Endothelial cell of umbilical vein (primary cell): ENCODE measurements around the gene ZNF627. TPM values are rescaled to one million over a fixed set of nuclear protein-coding genes. Genes with fewer than 3 reads are reported as not detected.

ENCODE experiments used
- BruUV-seq: library from RNA; stranded (reverse); fragments of 400-500 nt; replicated peaks from 2 replicates; lab custom pipeline; 2021; lab: Mats Ljungman, UMichigan
- CTCF ChIA-PET: fragments of 300-600, 350-600 bp; sonication (Branson Sonifier 250); formaldehyde crosslinking; loops from one replicate; lab custom pipeline; 2021; ENCODE audit warnings: antibody characterized with exemption, inconsistent platforms; lab: Charles Lee
- POLR2A ChIA-PET: fragments of 300-600, 350-600 bp; sonication (Branson Sonifier 250); formaldehyde crosslinking; loops from one replicate; lab custom pipeline; 2021; ENCODE audit warnings: antibody characterized with exemption, inconsistent platforms; lab: Charles Lee
- DNase-seq: peaks from one replicate; pipeline ENCODE4 v3.0.0-alpha.2; 2011; ENCODE audit warnings: low read depth, low spot score
- FAIRE-seq: peaks from 2 replicates; lab custom pipeline; 2011; peaks lifted over from hg19 to GRCh38; lab: Jason Lieb, UNC
- H2AFZ ChIP-seq: 2 replicates; pipeline ENCODE4 v1.6.0; 2012; ENCODE audit warnings: low read depth, low read length, control low read depth, inconsistent platforms
- H3K27ac ChIP-seq: 2 replicates; pipeline ENCODE4 v1.5.1; 2011; ENCODE audit warnings: low read depth, mild to moderate bottlenecking, control low read depth, low read length, moderate library complexity; ENCODE audit not compliant: insufficient read depth
- H3K27me3 ChIP-seq, 2 experiments: 2 replicates each; pipeline versions ENCODE4 v1.6.0 to v1.6.1; 2011; ENCODE audit warnings: low read length in 2 of 2, mixed read lengths in 1 of 2; ENCODE audit not compliant: control insufficient read depth in 2 of 2, insufficient read depth in 2 of 2
- H3K36me3 ChIP-seq, 2 experiments: 2 replicates in 1 of 2; 3 replicates in 1 of 2; pipeline ENCODE4 v1.5.1; 2011; ENCODE audit warnings: low read length in 2 of 2, mild to moderate bottlenecking in 1 of 2, moderate library complexity in 1 of 2; ENCODE audit not compliant: control insufficient read depth in 2 of 2, insufficient read depth in 2 of 2; ENCODE audit errors: extremely low read depth in 1 of 2
- H3K4me1 ChIP-seq: 3 replicates; pipeline ENCODE4 v1.5.1; 2011; ENCODE audit warnings: mild to moderate bottlenecking, low read length; ENCODE audit not compliant: control insufficient read depth, insufficient read depth; ENCODE audit errors: extremely low read depth
- H3K4me2 ChIP-seq: 2 replicates; pipeline ENCODE4 v1.6.1; 2011; ENCODE audit warnings: low read length, control low read depth, mixed read lengths; ENCODE audit not compliant: insufficient read depth
- H3K4me3 ChIP-seq, 3 experiments: fragments of 200-600 bp in 1 of 3; sonication (generic), shearing (Covaris generic) in 1 of 3; replicated peaks in 1 of 3; 2 replicates each; pipeline ENCODE4 v1.5.1; 2011 to 2016; ENCODE audit warnings: control low read depth in 3 of 3, low read length in 3 of 3, mild to moderate bottlenecking in 2 of 3, inconsistent platforms in 1 of 3, low read depth in 1 of 3, moderate library complexity in 1 of 3; ENCODE audit not compliant: insufficient read depth in 1 of 3
- H3K79me2 ChIP-seq: 2 replicates; pipeline ENCODE4 v1.6.0; 2012; ENCODE audit warnings: low read length, inconsistent platforms; ENCODE audit not compliant: control insufficient read depth, insufficient read depth
- H3K9ac ChIP-seq: replicated peaks from 2 replicates; pipeline ENCODE3; 2011; ENCODE audit warnings: low read length, control low read depth; ENCODE audit not compliant: insufficient read depth; ENCODE audit errors: extremely low read depth
- H3K9me1 ChIP-seq: replicated peaks from 3 replicates; pipeline ENCODE4 v1.6.0; 2011; ENCODE audit warnings: mild to moderate bottlenecking, low read length; ENCODE audit not compliant: control insufficient read depth, insufficient read depth; ENCODE audit errors: extremely low read depth
- H3K9me3 ChIP-seq: replicated peaks from 2 replicates; pipeline ENCODE4 v1.5.1; 2012; ENCODE audit warnings: low read length, inconsistent platforms; ENCODE audit not compliant: control insufficient read depth, insufficient read depth
- H4K20me1 ChIP-seq: replicated peaks from 2 replicates; pipeline ENCODE3; 2011; ENCODE audit warnings: mild to moderate bottlenecking, low read length; ENCODE audit not compliant: control insufficient read depth, insufficient read depth; ENCODE audit errors: extremely low read depth
- EZH2 ChIP-seq: IDR thresholded peaks from 2 replicates; pipeline ENCODE4 v1.6.1; 2012; ENCODE audit warnings: borderline replicate concordance, low read depth, mild to moderate bottlenecking, moderate library complexity, low read length, inconsistent platforms; ENCODE audit not compliant: severe bottlenecking
- FOS ChIP-seq: IDR thresholded peaks from 2 replicates; pipeline ENCODE4 v1.6.1; 2011; ENCODE audit warnings: mild to moderate bottlenecking, low read length, moderate library complexity, borderline replicate concordance; ENCODE audit not compliant: insufficient read depth
- GATA2 ChIP-seq: IDR thresholded peaks from 2 replicates; pipeline ENCODE4 v1.7.0; 2011; ENCODE audit warnings: low read depth, mild to moderate bottlenecking, moderate library complexity, mixed read lengths, low read length; ENCODE audit not compliant: insufficient read length, insufficient read depth
- JUN ChIP-seq: IDR thresholded peaks from 2 replicates; pipeline ENCODE4 v1.6.1; 2011; ENCODE audit warnings: borderline replicate concordance, low read depth; ENCODE audit not compliant: insufficient read length, insufficient read depth
- MYC ChIP-seq: IDR thresholded peaks from one replicate; pipeline ENCODE4 v1.6.1; 2011; ENCODE audit warnings: mild to moderate bottlenecking, low read depth, low read length
- POLR2A ChIP-seq: IDR thresholded peaks from 2 replicates; pipeline ENCODE4 v1.6.1; 2012; ENCODE audit warnings: low read depth, mild to moderate bottlenecking, control low read depth, low read length
- POLR2AphosphoS5 ChIP-seq: IDR thresholded peaks from 2 replicates; pipeline ENCODE4 v1.6.1; 2012; ENCODE audit warnings: low read depth, mild to moderate bottlenecking, control low read depth, low read length, moderate library complexity; ENCODE audit not compliant: insufficient read depth
- dilution Hi-C: fragments of 300-500 bp; cut with MboI; formaldehyde crosslinking; loops from one replicate; pipeline ENCODE4 v1.15.0; 2019; ENCODE audit warnings: low sequenced_read_pairs; ENCODE audit not compliant: extremely low pct_ligation_motif_present
- intact Hi-C: fragments of 100-400 bp; cut with micrococcal nuclease; formaldehyde crosslinking; loops from one replicate; pipeline ENCODE4 v1.10.0; 2022
- polyA plus RNA-seq, 4 experiments: library from polyadenylated mRNA; depleted of rRNA in 3 of 4; stranded (reverse) in 3 of 4; unstranded in 1 of 4; fragments of >200 nt; gene quantifications; 2 replicates each; pipeline versions ENCODE4 v1.2.1 to v1.2.3, GENCODE V29; 2011 to 2012; ENCODE audit warnings: missing spikeins in 1 of 4
- total RNA-seq: library from RNA; stranded (reverse); gene quantifications from 2 replicates; pipeline ENCODE4 v1.2.3, GENCODE V29; 2021
- TF ChIP-seq, protein P1 (sequence below): IDR thresholded peaks from 2 replicates; pipeline ENCODE4 v1.6.1; 2011; ENCODE audit not compliant: insufficient read depth, insufficient read length
- TF ChIP-seq, protein P2 (sequence below), 2 donors: IDR thresholded peaks; 1 replicate in 1 of 2; 2 replicates in 1 of 2; pipeline ENCODE4 v1.5.1; 2011; ENCODE audit warnings: low read length in 2 of 2, mild to moderate bottlenecking in 2 of 2, moderate library complexity in 2 of 2, control low read depth in 1 of 2, inconsistent platforms in 1 of 2, low read depth in 1 of 2; ENCODE audit not compliant: insufficient read depth in 1 of 2; ENCODE audit errors: extremely low read depth in 1 of 2

ZNF627 gene
- total and polyA plus RNA-seq, 2 donors (not counting 3 experiments of a cell fraction or from before 2014, with no cell fraction given): 5.6 to 9.7 TPM

DNA sequence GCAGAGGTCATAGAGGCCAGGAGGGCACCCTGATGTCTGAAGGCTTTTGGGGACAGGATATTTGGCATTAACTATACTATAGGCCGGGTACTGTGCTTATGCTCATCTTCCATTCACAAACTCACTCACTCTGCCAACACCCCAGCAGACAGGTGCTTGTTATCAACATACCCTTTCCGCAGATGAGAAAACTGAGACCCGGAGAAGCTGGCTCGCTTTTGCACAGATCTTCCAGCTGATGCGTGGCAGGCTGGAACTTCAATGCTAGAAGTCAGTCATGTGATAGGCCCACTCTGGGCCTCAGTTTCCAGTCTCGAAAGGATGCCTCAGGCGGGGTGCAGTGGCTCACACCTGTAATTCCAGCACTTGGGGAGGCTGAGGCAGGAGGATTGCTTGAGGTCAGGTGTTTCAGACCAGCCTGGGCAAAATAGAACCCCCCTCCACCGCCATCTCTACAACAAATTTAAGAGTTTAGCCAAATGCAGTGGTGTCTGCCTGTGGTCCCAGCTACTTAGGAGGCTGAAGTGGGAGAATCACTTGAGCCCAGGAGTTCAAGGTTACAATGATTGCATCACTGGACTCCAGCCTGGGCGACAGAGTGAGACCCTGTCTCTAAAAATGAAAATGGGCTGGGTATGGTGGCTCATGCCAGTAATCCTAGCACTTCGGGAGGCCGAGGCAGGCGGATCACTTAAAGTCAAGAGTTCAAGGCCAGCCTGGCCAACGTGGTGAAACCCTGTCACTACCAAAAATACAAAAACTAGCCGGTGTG, 49.2 kb upstream of the ZNF627 start:
- Histone ChIP-seq H4K20me1 (no peaks in the 10 kb centered on the region), H3K9ac (no peak overlapping the region), H3K36me3 (peaks cover 0 to 7% of the 10 kb centered on the region in 2 experiments), H3K79me2 (no peaks in the 10 kb centered on the region), H3K4me1 (no peaks in the 10 kb centered on the region), H3K9me1 (no peaks in the 10 kb centered on the region), H3K4me3 (no peak overlapping the region), H3K27me3 (no peaks in the 10 kb centered on the region), H2AFZ (no peak overlapping the region), H3K4me2 (no peak overlapping the region), H3K27ac (no peak overlapping the region), H3K9me3 (no peaks in the 10 kb centered on the region)
- BruUV-seq: no TSS peak
- dilution Hi-C loops: no loop called here
- FAIRE-seq (no peak), DNase-seq (no peak)
- intact Hi-C loops: no loop called here
- TF ChIP-seq, protein P1, sequence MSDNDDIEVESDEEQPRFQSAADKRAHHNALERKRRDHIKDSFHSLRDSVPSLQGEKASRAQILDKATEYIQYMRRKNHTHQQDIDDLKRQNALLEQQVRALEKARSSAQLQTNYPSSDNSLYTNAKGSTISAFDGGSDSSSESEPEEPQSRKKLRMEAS: no peak
- TF ChIP-seq MYC (no peak), POLR2A (no peak), JUN (no peak), GATA2 (no peak), EZH2 (no peak), POLR2AphosphoS5 (no peak), FOS (no peak)
- TF ChIP-seq, protein P2, sequence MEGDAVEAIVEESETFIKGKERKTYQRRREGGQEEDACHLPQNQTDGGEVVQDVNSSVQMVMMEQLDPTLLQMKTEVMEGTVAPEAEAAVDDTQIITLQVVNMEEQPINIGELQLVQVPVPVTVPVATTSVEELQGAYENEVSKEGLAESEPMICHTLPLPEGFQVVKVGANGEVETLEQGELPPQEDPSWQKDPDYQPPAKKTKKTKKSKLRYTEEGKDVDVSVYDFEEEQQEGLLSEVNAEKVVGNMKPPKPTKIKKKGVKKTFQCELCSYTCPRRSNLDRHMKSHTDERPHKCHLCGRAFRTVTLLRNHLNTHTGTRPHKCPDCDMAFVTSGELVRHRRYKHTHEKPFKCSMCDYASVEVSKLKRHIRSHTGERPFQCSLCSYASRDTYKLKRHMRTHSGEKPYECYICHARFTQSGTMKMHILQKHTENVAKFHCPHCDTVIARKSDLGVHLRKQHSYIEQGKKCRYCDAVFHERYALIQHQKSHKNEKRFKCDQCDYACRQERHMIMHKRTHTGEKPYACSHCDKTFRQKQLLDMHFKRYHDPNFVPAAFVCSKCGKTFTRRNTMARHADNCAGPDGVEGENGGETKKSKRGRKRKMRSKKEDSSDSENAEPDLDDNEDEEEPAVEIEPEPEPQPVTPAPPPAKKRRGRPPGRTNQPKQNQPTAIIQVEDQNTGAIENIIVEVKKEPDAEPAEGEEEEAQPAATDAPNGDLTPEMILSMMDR (IDR thresholded peaks at IDR 0.05; ENCODE audit: extremely low read depth in 1 of 2, insufficient read depth in 1 of 2, low read depth in 1 of 2, low read length in 2 of 2): no peak
- POLR2A ChIA-PET: no interaction called here
- CTCF ChIA-PET: interaction anchor here (0.5 kb wide), 1 partner anchor 447 kb away, joined by 3 read pairs; no protein-coding TSS in a partner anchor
